Cardiac muscle cell (in vitro differentiated cells and primary cell): ENCODE measurements around the gene AJUBA. TPM values are rescaled to one million over a fixed set of nuclear protein-coding genes. Genes with fewer than 3 reads are reported as not detected.
"Not testable (repeated sequence)": the region's sequence is repeated elsewhere in the genome, so short reads cannot be mapped to it uniquely, and the experiment has no call there.

Source experiments
- DNase-seq, 2 donors: peaks; one replicate each; pipeline versions ENCODE4 v3.0.0 to v3.0.0-alpha.2; 2010 to 2017; ENCODE audit warnings: low read depth in 1 of 2, low spot score in 1 of 2
- H3K27ac ChIP-seq: fragments of 200-600 bp; sonication (generic); 2 replicates; pipeline ENCODE4 v1.5.1; 2016
- H3K27me3 ChIP-seq: fragments of 200-600 bp; sonication (generic); 2 replicates; pipeline ENCODE4 v1.6.0; 2016; ENCODE audit warnings: control low read depth
- H3K36me3 ChIP-seq: fragments of 200-600 bp; sonication (generic); 2 replicates; pipeline ENCODE4 v1.5.1; 2016; ENCODE audit warnings: control low read depth
- H3K4me1 ChIP-seq: fragments of 200-600 bp; sonication (generic); 2 replicates; pipeline ENCODE4 v1.8.1; 2017; ENCODE audit warnings: low read depth, mild to moderate bottlenecking, mixed run types
- H3K4me3 ChIP-seq: fragments of 200-600 bp; sonication (generic); 2 replicates; pipeline ENCODE4 v1.5.1; 2016; ENCODE audit warnings: mild to moderate bottlenecking
- H3K9me3 ChIP-seq: fragments of 200-600 bp; sonication (generic); 2 replicates; pipeline ENCODE4 v1.5.1; 2017; ENCODE audit warnings: low read depth, mild to moderate bottlenecking, control low read depth
- polyA plus RNA-seq: library from polyadenylated mRNA; unstranded; fragments of >200 nt; fragmentation: Nextera tagmentation; extraction: Ambion mirVana; gene quantifications from 2 replicates; pipeline ENCODE4 v1.2.1, GENCODE V29; 2016
- total RNA-seq: library from RNA; depleted of rRNA; stranded (reverse); fragments of >200 nt; gene quantifications from 2 replicates; pipeline ENCODE4 v1.2.3, GENCODE V29; 2016
- TF ChIP-seq, protein P1 (sequence below): IDR thresholded peaks from 2 replicates; pipeline ENCODE4 v1.5.1; 2012; ENCODE audit warnings: low read depth, mild to moderate bottlenecking, low read length

Gene AJUBA
- total and polyA plus RNA-seq, 2 experiments from 2014 or later, result 18.9 to 39.3 TPM

DNA sequence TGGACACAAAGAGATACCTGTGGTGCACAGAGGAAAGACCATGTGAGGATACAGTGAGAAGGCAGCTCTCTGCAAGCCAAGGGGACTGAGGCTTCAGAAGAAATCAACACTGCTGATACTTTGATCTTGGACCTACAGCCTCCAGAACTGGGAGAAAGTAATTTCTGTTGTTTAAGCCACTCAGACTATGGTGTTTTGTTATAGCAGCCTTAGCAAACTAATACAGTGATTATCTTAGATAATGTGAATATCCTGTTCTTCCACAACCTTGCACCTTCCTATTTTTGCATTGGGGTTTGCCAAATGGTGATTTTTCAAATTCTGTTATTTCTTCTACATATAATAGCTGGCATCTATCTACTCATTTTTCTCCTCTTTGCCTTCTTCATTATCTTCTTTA is 35.8 kb upstream of the AJUBA start:
- no peaks in the 10 kb centered on the region for H3K27me3 ChIP-seq
- H3K4me3 ChIP-seq, result no peak overlapping the region
- no peak overlapping the region for H3K27ac ChIP-seq
- DNase-seq, result no peak
- peaks cover 2% of the 10 kb centered on the region for H3K4me1 ChIP-seq
- H3K36me3 ChIP-seq, result no peaks in the 10 kb centered on the region
- TF ChIP-seq, protein P1, sequence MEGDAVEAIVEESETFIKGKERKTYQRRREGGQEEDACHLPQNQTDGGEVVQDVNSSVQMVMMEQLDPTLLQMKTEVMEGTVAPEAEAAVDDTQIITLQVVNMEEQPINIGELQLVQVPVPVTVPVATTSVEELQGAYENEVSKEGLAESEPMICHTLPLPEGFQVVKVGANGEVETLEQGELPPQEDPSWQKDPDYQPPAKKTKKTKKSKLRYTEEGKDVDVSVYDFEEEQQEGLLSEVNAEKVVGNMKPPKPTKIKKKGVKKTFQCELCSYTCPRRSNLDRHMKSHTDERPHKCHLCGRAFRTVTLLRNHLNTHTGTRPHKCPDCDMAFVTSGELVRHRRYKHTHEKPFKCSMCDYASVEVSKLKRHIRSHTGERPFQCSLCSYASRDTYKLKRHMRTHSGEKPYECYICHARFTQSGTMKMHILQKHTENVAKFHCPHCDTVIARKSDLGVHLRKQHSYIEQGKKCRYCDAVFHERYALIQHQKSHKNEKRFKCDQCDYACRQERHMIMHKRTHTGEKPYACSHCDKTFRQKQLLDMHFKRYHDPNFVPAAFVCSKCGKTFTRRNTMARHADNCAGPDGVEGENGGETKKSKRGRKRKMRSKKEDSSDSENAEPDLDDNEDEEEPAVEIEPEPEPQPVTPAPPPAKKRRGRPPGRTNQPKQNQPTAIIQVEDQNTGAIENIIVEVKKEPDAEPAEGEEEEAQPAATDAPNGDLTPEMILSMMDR, result no peak
- no peaks in the 10 kb centered on the region for H3K9me3 ChIP-seq

DNA sequence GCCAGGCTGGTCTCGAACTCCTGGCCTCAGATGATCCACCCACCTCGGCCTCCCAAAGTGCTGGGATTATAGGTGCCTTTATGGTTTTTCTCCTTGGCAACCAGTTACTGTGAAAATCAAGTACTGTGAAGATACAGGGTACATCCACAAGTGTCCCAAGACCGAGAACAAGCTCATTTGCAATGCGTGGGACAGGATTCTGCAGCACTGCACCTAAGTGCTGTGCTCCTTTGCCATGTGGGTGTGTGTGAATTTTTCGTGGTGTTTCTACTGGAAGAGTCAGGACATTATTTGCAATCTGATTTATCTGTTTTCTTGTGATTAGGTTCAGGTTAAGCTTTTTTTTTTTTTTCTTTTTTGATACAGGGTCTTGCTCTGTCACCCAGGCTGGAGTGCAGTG is 34.7 kb upstream of the AJUBA start:
- Histone ChIP-seq H3K4me1 (no peaks in the 10 kb centered on the region), H3K9me3 (no peaks in the 10 kb centered on the region), H3K36me3 (no peaks in the 10 kb centered on the region), H3K27me3 (no peaks in the 10 kb centered on the region), H3K4me3 (no peak overlapping the region), H3K27ac (no peak overlapping the region)
- no peak for DNase-seq
- TF ChIP-seq, protein P1, result no peak

DNA sequence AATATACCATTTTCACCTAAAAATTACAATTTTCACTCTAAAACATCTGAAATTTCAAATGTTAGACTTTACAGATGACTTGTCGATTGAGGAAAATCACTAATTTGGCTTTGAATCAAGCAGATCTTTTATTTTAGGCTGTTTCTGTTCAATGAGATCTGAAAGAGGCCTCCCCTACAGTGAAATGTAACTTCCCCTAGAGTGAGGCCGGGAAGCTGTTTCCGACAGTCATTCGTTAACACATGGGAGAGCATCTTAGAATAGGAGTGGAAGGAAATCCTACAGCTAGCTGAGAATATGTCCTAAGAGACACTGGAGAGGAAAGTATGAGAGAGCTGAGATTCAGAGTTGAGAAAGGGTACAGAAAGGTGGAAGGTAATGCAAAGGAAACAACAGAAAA is 33.3 kb upstream of the AJUBA start:
- no peak for DNase-seq
- Histone ChIP-seq H3K27me3 (no peaks in the 10 kb centered on the region), H3K27ac (no peak overlapping the region), H3K4me1 (no peaks in the 10 kb centered on the region), H3K4me3 (no peak overlapping the region), H3K36me3 (no peaks in the 10 kb centered on the region), H3K9me3 (no peaks in the 10 kb centered on the region)
- TF ChIP-seq, protein P1, result no peak

DNA sequence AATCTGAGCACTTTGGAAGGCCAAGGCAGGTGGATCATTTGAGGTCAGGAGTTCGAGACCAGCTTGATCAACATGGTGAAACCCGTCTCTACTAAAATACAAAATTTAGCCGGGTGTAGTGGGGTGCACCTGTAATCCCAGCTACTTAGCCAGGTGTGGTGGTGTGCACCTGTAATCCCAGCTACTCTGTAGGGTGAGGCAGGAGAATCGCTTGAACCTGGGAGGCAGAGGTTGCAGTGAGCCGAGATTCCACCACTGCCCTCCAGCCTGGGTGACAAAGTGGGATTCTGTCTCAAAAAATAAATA is 31.4 kb upstream of the AJUBA start:
- DNase-seq, H3K9me3 ChIP-seq, H3K4me1 ChIP-seq, H3K27me3 ChIP-seq, H3K36me3 ChIP-seq, H3K27ac ChIP-seq, H3K4me3 ChIP-seq: not testable (repeated sequence)

DNA sequence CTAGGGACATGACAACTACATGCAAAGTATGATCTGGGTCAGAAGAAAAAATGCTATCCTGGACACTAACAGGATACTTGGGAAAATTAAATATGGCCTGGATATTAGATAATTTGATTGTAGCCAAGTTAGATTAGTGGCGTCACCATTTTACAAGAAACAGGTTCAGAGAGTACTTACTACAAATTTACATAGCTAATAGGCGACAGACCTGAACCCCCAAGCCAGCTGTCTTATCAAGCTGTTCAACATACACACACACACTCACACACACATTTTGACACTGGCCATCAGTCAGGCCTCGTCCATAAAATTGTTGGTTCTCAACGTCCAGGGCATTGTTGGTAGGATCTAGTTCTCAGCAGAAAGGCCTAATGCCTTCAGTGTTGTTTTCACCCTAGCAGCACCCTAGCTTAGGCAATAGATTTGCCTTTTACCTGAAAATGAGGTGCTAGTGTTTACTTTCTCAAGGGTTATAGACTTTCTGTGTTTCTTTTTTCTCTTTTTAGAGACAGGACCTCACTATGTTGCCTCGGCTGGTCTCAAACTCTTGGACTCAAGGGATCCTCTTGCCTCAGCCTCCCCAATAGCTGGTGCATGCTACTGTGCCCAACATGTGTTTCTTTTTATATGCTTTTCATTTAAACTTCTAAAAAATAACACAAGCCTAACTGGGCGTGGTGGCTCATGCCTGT is 30.9 kb upstream of the AJUBA start:
- H3K9me3 ChIP-seq, result no peaks in the 10 kb centered on the region
- no peaks in the 10 kb centered on the region for H3K27me3 ChIP-seq
- peak overlapping the region; percentile 18 for H3K27ac ChIP-seq
- no peaks in the 10 kb centered on the region for H3K36me3 ChIP-seq
- no peak for DNase-seq
- no peak overlapping the region for H3K4me3 ChIP-seq
- TF ChIP-seq, protein P1, result no peak
- H3K4me1 ChIP-seq, result no peaks in the 10 kb centered on the region

DNA sequence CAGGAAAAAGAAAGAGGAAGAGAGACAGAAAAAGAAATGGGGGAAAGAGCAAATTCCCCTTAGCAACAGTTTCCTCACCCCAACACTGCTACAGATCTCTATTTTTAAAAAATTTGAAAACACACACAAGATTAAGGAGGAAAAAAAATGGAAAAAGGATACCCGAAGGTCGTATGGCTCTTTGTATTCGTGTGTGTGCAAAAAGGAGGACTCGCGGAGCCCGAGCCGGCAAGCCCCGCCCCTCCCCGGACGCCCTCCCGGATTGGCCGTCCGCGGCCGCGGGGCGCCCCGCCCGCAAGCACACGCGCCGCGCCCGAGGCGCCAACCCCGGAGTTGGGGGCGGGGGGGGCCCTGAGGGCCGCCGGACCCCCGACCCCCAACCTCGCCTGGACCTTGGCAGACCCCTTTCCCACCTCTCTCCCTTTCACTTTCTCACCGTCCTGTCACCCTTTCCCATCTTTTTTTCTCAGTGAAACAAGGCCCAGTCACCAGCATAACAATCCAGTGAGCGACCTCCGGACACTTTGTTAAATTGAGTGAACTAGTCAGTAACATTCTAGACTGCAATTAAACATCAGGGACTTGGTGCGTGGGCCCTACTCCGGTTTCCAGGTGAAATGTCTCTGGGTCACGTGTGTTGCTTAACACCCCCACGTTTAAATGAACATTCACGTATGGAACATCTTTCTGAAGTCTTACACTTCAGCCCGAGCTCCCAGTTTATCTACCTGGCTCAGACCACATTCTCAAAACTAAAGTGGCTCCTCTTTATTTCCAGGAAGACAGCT is 27.8 kb upstream of the AJUBA start, which contains the start of gene C14orf93:
Gene C14orf93 (minus strand): TSS at position 205 of the 788 bp plus-strand sequence. CDS start 11,120 bp downstream, outside the sequence.
- Histone ChIP-seq H3K9me3 (no peaks in the 10 kb centered on the region), H3K27ac (peak within 1 kb of the TSS; percentile 32)
- TF ChIP-seq, protein P1, result no peak

More for the DNA sequence above, 27.8 kb upstream of the AJUBA start, which contains the start of gene C14orf93:
- Histone ChIP-seq H3K4me3 (peak within 1 kb of the TSS; percentile 36), H3K4me1 (peaks cover 12% of the 10 kb centered on the region), H3K27me3 (no peaks in the 10 kb centered on the region), H3K36me3 (no peaks in the 10 kb centered on the region)
- DNase-seq, result peak; percentile 67 to 75
